Prostate gland (tissue), 2 donors: ENCODE data around the gene G6PD. TPM values are rescaled to one million over a fixed set of nuclear protein-coding genes. Genes with fewer than 3 reads are reported as not detected.

Experiments used
- DNase-seq: peaks from one replicate; pipeline ENCODE4 v3.0.0-alpha.2; 2019; ENCODE audit warnings: low spot score
- H3K27ac ChIP-seq, 2 donors: fragments of 200-600 bp; sonication (generic); 2 replicates each; pipeline ENCODE4 v1.5.1; 2017 to 2019
- H3K27me3 ChIP-seq: fragments of 200-600 bp; sonication (generic); replicated peaks from 2 replicates; pipeline ENCODE4 v1.5.1; 2019; ENCODE audit not compliant: insufficient read depth
- H3K36me3 ChIP-seq, 2 donors: fragments of 200-600 bp; sonication (generic); 1 replicate in 1 of 2; 2 replicates in 1 of 2; pipeline versions ENCODE4 v1.5.1 to v1.8.1; 2017 to 2019
- H3K4me1 ChIP-seq: fragments of 200-600 bp; sonication (generic); replicated peaks from 2 replicates; pipeline ENCODE4 v1.5.1; 2019
- H3K4me3 ChIP-seq, 2 donors: fragments of 200-600 bp; sonication (generic); 2 replicates each; pipeline ENCODE4 v1.5.1; 2017 to 2019
- H3K9me3 ChIP-seq: fragments of 200-600 bp; sonication (generic); 2 replicates; pipeline ENCODE4 v1.5.1; 2017
- POLR2A ChIP-seq: fragments of 450-650 bp; IDR thresholded peaks from one replicate; pipeline ENCODE4 v1.6.1; 2016; ENCODE audit warnings: antibody characterized with exemption, mild to moderate bottlenecking
- POLR2AphosphoS5 ChIP-seq: sonication (generic); formaldehyde crosslinking; IDR thresholded peaks from one replicate; pipeline ENCODE4 v1.6.1; 2017; ENCODE audit warnings: antibody characterized with exemption
- WGBS: methylation state at CpG from one replicate; pipeline ENCODE4 v1.1.5; 2018; 5-methylcytosine and 5-hydroxymethylcytosine counted together
- intact Hi-C: fragments of 100-400 bp; cut with DNase I; formaldehyde crosslinking; loops from one replicate; pipeline ENCODE4 v1.14.2; 2022
- total RNA-seq, 2 donors: library from RNA; depleted of rRNA; stranded (reverse); fragments of >200 nt; gene quantifications; one replicate each; pipeline ENCODE4 v1.1.0, GENCODE V29; 2016
- TF ChIP-seq, protein P1 (sequence below), 4 experiments: fragments of 200-600 bp in 2 of 4; fragments of 450-650 bp in 2 of 4; sonication (generic) in 2 of 4; IDR thresholded peaks; 1 replicate in 3 of 4; 2 replicates in 1 of 4; pipeline ENCODE4 v1.5.1; 2016 to 2019; ENCODE audit warnings: antibody characterized with exemption in 4 of 4, mild to moderate bottlenecking in 2 of 4, moderate library complexity in 2 of 4

Gene G6PD
- total RNA-seq, 2 donors from 2014 or later, result 27.9 to 300 TPM

DNA sequence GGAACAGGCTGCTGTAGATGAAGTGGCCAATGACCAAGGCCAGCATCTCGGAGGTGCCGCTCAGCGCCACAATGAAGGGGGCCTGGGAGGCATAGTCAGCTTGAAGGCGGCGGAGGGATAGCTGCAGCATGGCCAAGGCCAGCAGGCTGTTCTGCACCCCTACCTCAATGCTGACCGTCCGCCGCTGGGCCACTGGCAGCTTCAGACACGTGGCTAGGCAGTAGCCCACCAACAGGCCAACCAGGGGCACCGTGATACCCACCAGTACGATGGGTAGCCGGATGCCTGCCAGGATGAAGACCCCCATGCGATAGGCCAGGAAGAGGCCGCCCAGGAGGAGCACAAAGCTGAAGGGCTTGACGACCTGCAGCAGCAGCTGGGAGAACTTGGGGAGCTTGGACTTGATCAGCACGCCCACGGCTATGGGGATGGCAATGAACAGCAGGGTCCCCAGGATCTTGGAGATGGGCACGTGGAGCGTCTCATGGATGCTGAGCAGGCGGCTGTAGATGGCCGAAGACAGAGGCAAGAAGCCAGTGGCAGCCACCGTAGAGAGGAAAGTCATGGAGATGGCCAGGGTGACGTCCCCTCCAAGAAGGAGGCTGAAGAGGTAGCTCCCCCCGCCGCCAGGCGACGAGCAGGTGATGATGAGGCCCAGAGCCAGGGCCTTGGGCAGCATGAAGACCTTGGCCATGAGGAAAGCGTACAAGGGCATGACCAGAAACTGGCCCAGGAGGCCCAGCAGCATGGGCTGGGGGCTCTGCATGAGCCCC lies 58.9 kb downstream of the G6PD start:
- Histone ChIP-seq H3K27ac (peak overlapping the region; percentile 80 to 85), H3K9me3 (no peaks in the 10 kb centered on the region), H3K4me1 (no peaks in the 10 kb centered on the region), H3K27me3 (no peaks in the 10 kb centered on the region), H3K4me3 (no peak overlapping the region), H3K36me3 (no peaks in the 10 kb centered on the region)
- DNase-seq, result no peak
- intact Hi-C loops, result loop anchor here (5.0 kb wide), 1 partner anchor 50 kb away; the partner anchor contains the start of gene GDI1
- TF ChIP-seq POLR2A, result no peak
- TF ChIP-seq, protein P1, sequence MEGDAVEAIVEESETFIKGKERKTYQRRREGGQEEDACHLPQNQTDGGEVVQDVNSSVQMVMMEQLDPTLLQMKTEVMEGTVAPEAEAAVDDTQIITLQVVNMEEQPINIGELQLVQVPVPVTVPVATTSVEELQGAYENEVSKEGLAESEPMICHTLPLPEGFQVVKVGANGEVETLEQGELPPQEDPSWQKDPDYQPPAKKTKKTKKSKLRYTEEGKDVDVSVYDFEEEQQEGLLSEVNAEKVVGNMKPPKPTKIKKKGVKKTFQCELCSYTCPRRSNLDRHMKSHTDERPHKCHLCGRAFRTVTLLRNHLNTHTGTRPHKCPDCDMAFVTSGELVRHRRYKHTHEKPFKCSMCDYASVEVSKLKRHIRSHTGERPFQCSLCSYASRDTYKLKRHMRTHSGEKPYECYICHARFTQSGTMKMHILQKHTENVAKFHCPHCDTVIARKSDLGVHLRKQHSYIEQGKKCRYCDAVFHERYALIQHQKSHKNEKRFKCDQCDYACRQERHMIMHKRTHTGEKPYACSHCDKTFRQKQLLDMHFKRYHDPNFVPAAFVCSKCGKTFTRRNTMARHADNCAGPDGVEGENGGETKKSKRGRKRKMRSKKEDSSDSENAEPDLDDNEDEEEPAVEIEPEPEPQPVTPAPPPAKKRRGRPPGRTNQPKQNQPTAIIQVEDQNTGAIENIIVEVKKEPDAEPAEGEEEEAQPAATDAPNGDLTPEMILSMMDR (IDR thresholded peaks at IDR 0.05), result no peak
- TF ChIP-seq POLR2AphosphoS5, result no peak
- 93% methylated on average over 25 of the region's 28 CpGs for WGBS

DNA sequence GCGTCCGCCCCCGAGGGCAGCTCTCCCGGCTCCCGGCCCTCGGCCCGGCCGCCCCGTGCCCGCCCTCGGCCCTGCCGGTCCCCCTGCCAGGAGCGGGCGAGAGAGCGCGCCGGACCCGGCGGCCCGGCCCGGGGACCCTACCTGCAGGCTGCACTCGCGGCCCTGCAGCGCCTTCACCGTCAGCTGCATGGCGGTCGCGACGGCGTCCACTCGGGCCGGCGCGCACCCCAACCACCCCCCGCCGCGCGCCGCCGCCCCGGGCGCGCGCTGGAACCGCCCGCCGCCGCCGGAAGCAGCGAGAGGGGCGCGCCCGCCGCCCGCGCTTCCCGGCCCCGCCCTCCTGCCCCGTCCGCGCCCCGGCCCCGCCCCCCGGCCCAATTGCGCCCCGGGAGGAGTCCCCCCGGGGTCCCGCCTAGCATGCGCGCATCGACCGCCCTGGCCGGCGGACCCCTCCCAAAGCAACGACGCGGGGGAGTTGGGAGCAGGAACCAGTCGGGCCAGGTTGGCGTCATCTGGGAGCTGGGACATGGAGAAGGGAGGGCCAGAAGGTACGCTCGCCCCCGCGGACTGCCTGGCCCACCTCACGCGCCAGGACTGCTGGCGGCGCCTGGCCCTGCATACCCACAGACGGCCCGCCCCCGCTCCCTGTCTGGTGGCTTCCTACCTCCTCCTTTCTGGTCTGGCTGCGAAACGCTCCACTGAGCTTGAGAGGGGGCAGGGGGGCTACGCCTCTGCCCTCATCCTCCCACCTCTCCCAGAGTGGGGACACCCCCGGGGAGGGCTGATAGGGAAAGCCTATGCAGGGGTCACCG lies 60.0 kb downstream of the G6PD start, which contains the start of gene UBL4A:
TSS of gene UBL4A (minus strand) at position 220 of the 812 bp plus-strand sequence. CDS start at position 189, 31 bp downstream.
- 0% methylated on average over 1 of the region's 95 CpGs for WGBS
- Histone ChIP-seq H3K27ac (peak within 1 kb of the TSS; percentile 80 to 85), H3K27me3 (no peaks in the 10 kb centered on the region), H3K36me3 (no peaks in the 10 kb centered on the region), H3K4me3 (peak within 1 kb of the TSS; percentile 54 to 57), H3K4me1 (no peaks in the 10 kb centered on the region), H3K9me3 (no peaks in the 10 kb centered on the region)
- DNase-seq, result peak; percentile 66
- TF ChIP-seq, protein P1 (IDR thresholded peaks at IDR 0.05), result peak in 1 of 4 experiments; percentile 10
- TF ChIP-seq POLR2AphosphoS5 (peak; percentile 56), POLR2A (peak; percentile 45)
- intact Hi-C loops, result loop anchor here (5.0 kb wide), 1 partner anchor 49 kb away; the partner anchor contains the start of gene GDI1

DNA sequence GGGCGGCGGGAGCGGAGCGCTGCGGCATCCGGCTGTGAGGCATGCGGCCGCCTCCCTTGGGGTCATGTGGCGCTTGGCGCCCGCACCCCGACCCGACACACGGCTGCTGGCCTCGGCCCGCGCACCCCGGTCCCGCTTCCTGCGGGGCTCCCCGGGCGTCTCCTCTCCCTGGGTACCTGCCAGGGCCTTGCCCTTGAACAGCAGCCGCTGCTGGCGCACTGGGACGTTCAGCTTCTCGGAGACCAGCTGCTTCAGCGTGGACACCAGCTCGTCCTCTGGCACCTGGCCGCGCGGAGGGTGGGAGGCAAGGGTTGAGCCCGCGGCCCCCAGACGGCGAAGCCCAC lies 60.6 kb downstream of the G6PD start:
- no peaks in the 10 kb centered on the region for H3K9me3 ChIP-seq
- no peaks in the 10 kb centered on the region for H3K27me3 ChIP-seq
- WGBS, result 0% methylated on average over 14 of the region's 35 CpGs
- TF ChIP-seq POLR2A, result no peak
- no peak for TF ChIP-seq POLR2AphosphoS5
- TF ChIP-seq, protein P1 (IDR thresholded peaks at IDR 0.05), result no peak
- no peak for DNase-seq
- H3K27ac ChIP-seq, result peak overlapping the region; percentile 75 to 85
- intact Hi-C loops, result loop anchor here (5.0 kb wide), 1 partner anchor 49 kb away; the partner anchor contains the start of gene GDI1
- H3K4me1 ChIP-seq, result no peaks in the 10 kb centered on the region
- no peaks in the 10 kb centered on the region for H3K36me3 ChIP-seq
- H3K4me3 ChIP-seq, result peak overlapping the region; percentile 54 to 57

DNA sequence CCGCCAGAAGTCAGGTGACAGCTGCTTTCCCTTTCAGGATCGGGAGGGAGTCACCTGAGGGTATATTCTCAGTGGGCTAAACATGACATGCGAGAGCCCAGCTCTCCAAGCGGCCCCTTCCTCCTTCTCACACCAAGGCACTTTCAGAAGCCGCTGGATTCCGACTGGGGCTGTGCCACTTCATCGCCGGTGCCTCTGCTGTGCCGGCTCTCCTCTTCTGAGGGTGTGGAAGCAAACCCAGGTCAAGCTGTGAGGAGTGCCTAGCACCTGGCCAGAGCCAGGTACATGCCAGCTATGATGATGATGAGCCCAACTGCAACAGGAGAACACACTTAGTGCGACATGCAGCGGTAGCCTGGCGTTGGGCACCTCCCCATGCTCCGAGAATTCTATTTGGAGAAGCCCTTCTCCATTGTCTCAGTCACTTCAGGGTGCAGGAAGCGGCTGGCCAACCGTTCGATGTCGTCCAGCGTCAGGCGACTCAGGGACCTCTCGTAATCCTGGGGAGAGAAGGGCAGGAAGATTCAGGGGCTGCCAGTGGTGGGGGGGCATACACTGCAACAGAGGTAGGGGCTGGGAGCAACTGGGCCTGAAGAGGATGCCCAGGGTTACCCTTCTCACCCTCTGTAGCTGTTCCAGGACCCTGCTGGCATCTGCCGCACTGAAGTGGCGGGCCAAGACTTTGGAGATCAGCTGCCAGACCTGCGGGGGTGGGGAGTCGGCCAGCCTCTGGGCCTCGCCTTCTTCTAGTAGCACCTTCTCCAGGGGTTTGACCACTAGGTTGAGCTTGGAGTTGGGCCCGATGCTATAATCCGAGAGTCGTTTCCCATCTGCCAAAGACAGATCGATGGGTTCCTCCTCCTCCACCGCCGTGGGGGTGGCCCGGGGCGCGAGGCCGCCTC lies 61.2 kb downstream of the G6PD start:
- intact Hi-C loops, result loop anchor here (5.0 kb wide), 1 partner anchor 48 kb away; the partner anchor contains the start of gene GDI1
- no peaks in the 10 kb centered on the region for H3K27me3 ChIP-seq
- no peak for DNase-seq

More for the DNA sequence above, 61.2 kb downstream of the G6PD start:
- Histone ChIP-seq H3K4me3 (peak overlapping the region; percentile 54 to 57), H3K9me3 (no peaks in the 10 kb centered on the region), H3K27ac (peak overlapping the region; percentile 75 to 85), H3K36me3 (no peaks in the 10 kb centered on the region), H3K4me1 (no peaks in the 10 kb centered on the region)
- TF ChIP-seq POLR2AphosphoS5, result no peak
- TF ChIP-seq, protein P1 (IDR thresholded peaks at IDR 0.05), result no peak
- WGBS, result 34% methylated on average over 27 of the region's 35 CpGs
